H1 (cell line): Measurements from ENCODE around the gene ZNF473. TPM values are rescaled to one million over a fixed set of nuclear protein-coding genes. Genes with fewer than 3 reads are reported as not detected.

Experiments
- CTBP2 ChIP-seq: IDR thresholded peaks from 2 replicates; pipeline ENCODE4 v1.7.0; 2011; ENCODE audit warnings: borderline replicate concordance, mild to moderate bottlenecking, moderate library complexity, mixed read lengths, low read length; ENCODE audit not compliant: insufficient read depth, insufficient read length
- POLR2A ChIP-seq, 2 experiments: IDR thresholded peaks; 1 replicate in 1 of 2; 2 replicates in 1 of 2; pipeline ENCODE4 v1.6.1; 2011; ENCODE audit warnings: low read depth in 2 of 2, low read length in 2 of 2, mild to moderate bottlenecking in 2 of 2; ENCODE audit errors: control extremely low read depth in 1 of 2
- RAD21 ChIP-seq, 2 experiments: IDR thresholded peaks in 1 of 2; conservative IDR thresholded peaks in 1 of 2; 2 replicates each; pipeline ENCODE4 v1.6.1; 2011; ENCODE audit warnings: low read depth in 2 of 2, low read length in 2 of 2, improper control_type of control experiment in 1 of 2, inconsistent platforms in 1 of 2, mild to moderate bottlenecking in 1 of 2, moderate library complexity in 1 of 2
- TAF7 ChIP-seq: optimal IDR thresholded peaks from 2 replicates; pipeline ENCODE3; 2011; ENCODE audit warnings: low read depth, mild to moderate bottlenecking, inconsistent platforms, low read length, moderate library complexity, borderline replicate concordance
- TBP ChIP-seq: IDR thresholded peaks from 2 replicates; pipeline ENCODE4 v1.6.1; 2011; ENCODE audit warnings: low read depth, low read length, improper control_type of control experiment
- polyA plus RNA-seq, 7 experiments: library from polyadenylated mRNA; depleted of rRNA in 3 of 7; stranded (reverse) in 5 of 7; unstranded in 2 of 7; fragments of >200 nt in 5 of 7; fragments of 200-250 nt in 2 of 7; gene quantifications; 1 replicate in 5 of 7; 2 replicates in 1 of 7; 4 replicates in 1 of 7; pipeline versions ENCODE4 v1.2.1 to v1.2.3, GENCODE V29; 2011 to 2013; ENCODE audit warnings: missing spikeins in 2 of 7, mixed read lengths in 2 of 7
- total RNA-seq: library from RNA; stranded (reverse); fragmentation: NEBNext Ultra II Directional; extraction: Animal tissue kit (Norgen Biotek cat#: 25700); gene quantifications from 2 replicates; pipeline ENCODE4 v1.2.1, GENCODE V29; 2021
- TF ChIP-seq, protein P1 (sequence below), 3 experiments: IDR thresholded peaks; 1 replicate in 2 of 3; 2 replicates in 1 of 3; pipeline versions ENCODE4 v1.5.1 to v1.6.1; 2011; ENCODE audit warnings: low read length in 3 of 3, mild to moderate bottlenecking in 3 of 3, inconsistent platforms in 2 of 3, low read depth in 1 of 3, moderate library complexity in 1 of 3; ENCODE audit not compliant: insufficient read depth in 1 of 3; ENCODE audit errors: control extremely low read depth in 1 of 3

The ZNF473 gene
- total and polyA plus RNA-seq, 2 of the 8 experiments (the other 6 are each of a cell fraction or from before 2014, with no cell fraction given) = 5.2 to 11.7 TPM

- TF ChIP-seq TBP = no peak
- TF ChIP-seq RAD21 (IDR thresholded peaks at IDR 0.05 in 1 of 2, conservative IDR thresholded peaks at IDR 0.05 in 1 of 2; ENCODE audit: low read depth in 2 of 2, low read length in 2 of 2) = no peak
- no peak for TF ChIP-seq POLR2A (IDR thresholded peaks at IDR 0.05; ENCODE audit: control extremely low read depth in 1 of 2, low read depth in 2 of 2, low read length in 2 of 2)
- TF ChIP-seq, protein P1, sequence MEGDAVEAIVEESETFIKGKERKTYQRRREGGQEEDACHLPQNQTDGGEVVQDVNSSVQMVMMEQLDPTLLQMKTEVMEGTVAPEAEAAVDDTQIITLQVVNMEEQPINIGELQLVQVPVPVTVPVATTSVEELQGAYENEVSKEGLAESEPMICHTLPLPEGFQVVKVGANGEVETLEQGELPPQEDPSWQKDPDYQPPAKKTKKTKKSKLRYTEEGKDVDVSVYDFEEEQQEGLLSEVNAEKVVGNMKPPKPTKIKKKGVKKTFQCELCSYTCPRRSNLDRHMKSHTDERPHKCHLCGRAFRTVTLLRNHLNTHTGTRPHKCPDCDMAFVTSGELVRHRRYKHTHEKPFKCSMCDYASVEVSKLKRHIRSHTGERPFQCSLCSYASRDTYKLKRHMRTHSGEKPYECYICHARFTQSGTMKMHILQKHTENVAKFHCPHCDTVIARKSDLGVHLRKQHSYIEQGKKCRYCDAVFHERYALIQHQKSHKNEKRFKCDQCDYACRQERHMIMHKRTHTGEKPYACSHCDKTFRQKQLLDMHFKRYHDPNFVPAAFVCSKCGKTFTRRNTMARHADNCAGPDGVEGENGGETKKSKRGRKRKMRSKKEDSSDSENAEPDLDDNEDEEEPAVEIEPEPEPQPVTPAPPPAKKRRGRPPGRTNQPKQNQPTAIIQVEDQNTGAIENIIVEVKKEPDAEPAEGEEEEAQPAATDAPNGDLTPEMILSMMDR (IDR thresholded peaks at IDR 0.05; ENCODE audit: control extremely low read depth in 1 of 3, insufficient read depth in 1 of 3, low read depth in 1 of 3, low read length in 3 of 3) = no peak
- no peak for TF ChIP-seq TAF7
- no peak for TF ChIP-seq CTBP2
Measured at GRCh38 chr19:50030225-50030624, 4.4 kb downstream of the ZNF473 start (continued).
